ENCODE results near the gene COBL. TPM values are rescaled to one million over a fixed set of nuclear protein-coding genes. Genes with fewer than 3 reads are reported as not detected.

The COBL gene
- total RNA-seq, 2 experiments from 2014 or later, result not detected

DNA sequence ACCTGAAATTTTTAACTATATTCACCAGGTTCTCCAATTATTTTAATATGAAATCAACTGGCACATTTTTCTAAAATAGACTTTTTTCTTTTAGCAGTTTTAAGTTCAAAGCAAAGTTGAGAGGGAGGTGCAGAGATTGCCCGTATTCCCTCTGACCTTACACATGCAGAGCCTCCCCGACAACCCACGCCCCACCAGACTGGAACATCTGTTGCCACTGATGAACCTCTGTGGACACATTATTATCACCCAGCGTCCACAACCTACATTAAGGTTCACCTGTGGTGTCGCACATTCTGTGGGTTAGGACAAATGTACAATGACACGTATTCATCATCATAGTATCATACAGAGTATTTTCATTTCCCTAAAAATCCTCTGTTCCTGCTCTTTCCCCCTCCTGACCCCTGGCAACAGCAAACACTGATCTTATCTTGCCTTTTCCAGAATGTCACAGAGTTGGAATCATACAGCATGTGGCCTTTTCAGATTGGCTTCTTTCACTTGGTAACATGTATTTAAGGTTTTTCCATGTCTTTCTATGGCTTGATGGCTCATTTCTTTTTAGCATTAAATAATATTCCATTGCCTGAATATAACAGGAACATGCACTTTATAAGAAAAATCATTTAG lies 37.1 kb downstream of the COBL start:
- intact Hi-C loops (cut with DNase I, micrococcal nuclease), result no loop called here
- ChIA-PET POLR2A (no interaction called here), CTCF (interaction anchor here (0.7 kb wide), 1 partner anchor 961 kb away, joined by 3 read pairs; no protein-coding TSS in a partner anchor)
- Mint-ChIP-seq H3K27me3 (peaks cover 8% of the 10 kb centered on the region), H3K36me3 (ENCODE audit: low read depth) (no peaks in the 10 kb centered on the region), H3K4me1 (no peaks in the 10 kb centered on the region), H3K9me3 (ENCODE audit: low read depth) (peaks cover 2% of the 10 kb centered on the region), H3K4me3 (no peak overlapping the region), H3K27ac (no peak overlapping the region)
- no peak for DNase-seq
- no peak for ATAC-seq

DNA sequence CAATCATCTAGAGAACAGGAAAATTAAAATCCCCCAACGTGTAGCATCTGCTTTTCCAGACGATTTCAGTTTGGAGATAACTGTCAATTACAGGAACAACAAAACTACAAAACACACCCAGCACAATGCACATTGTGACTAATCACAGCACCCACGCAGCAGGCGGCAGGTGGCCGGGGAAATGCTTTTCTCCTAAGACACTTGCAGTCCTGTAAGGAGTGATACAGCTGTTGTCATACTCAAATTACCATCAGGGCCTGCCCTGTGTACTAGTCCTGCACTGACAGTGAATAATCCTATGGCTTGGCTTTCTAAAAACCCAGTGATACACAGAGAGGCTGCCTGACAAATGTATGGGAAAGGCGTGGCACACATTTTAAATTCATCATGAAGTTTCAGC lies 37.8 kb downstream of the COBL start:
- no peak for DNase-seq
- no peak for ATAC-seq
- Mint-ChIP-seq H3K4me3 (no peak overlapping the region), H3K27ac (no peak overlapping the region), H3K9me3 (ENCODE audit: low read depth) (peaks cover 2% of the 10 kb centered on the region), H3K27me3 (peaks cover 8% of the 10 kb centered on the region), H3K36me3 (ENCODE audit: low read depth) (no peaks in the 10 kb centered on the region), H3K4me1 (no peaks in the 10 kb centered on the region)
- ChIA-PET CTCF (no interaction called here), POLR2A (no interaction called here)
- intact Hi-C loops (cut with DNase I, micrococcal nuclease), result no loop called here

DNA sequence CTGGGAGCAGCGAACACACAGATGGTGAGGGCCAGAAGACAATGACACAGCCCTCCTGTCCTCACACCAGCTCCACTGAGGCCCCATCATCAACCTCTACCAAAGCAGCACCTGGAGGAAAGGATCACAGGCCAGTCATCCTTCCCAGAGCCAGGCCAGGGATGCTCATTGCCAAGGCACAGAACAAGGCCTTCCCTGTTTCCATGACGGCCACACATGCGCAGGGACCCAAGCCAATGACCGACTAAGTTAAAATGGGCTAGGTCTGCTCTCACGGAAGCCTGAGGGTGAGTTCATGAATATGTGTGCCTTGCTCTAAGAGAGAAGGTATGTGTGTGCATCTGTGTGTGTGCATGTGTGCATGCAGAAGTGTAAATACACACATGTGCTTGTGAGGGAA lies 39.6 kb downstream of the COBL start:
- Mint-ChIP-seq H3K4me1 (no peaks in the 10 kb centered on the region), H3K36me3 (ENCODE audit: low read depth) (no peaks in the 10 kb centered on the region), H3K27me3 (peaks cover 2% of the 10 kb centered on the region), H3K4me3 (no peak overlapping the region), H3K9me3 (ENCODE audit: low read depth) (no peaks in the 10 kb centered on the region), H3K27ac (no peak overlapping the region)
- CTCF ChIA-PET, result no interaction called here
- POLR2A ChIA-PET, result no interaction called here
- no peak for DNase-seq
- intact Hi-C loops (cut with DNase I, micrococcal nuclease), result no loop called here
- ATAC-seq, result no peak

DNA sequence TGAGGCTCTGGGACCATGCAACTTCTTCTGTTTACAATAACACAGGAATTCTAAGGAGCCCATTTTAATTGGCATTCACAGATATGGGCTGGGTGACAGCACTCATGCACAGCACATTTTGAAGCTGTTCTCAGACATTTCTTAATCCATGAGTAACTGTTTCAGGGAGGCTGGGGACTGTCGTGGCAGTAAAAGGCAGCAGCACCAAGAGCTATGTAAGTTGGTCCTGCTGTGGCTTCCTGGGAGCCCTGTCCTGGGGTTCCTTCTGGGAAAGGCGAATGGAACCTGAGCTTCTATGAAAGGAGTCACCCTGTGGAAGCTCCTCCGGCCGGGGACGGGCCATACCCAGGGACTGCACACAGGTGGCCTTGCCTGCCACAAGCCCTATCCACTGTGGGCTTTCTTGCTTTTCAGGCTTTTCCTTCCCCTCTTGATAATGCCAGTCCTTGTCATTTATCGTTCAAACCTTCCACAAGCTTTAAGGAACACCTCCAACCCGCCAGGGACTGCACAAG lies 40.5 kb downstream of the COBL start:
- no peak overlapping the region for H3K27ac Mint-ChIP-seq
- H3K36me3 Mint-ChIP-seq (ENCODE audit: low read depth), result no peaks in the 10 kb centered on the region
- no peak overlapping the region for H3K4me3 Mint-ChIP-seq
- intact Hi-C loops (cut with DNase I, micrococcal nuclease), result no loop called here
- H3K4me1 Mint-ChIP-seq, result no peaks in the 10 kb centered on the region
- H3K9me3 Mint-ChIP-seq (ENCODE audit: low read depth), result no peaks in the 10 kb centered on the region
- peaks cover 2% of the 10 kb centered on the region for H3K27me3 Mint-ChIP-seq
- CTCF ChIA-PET, result interaction anchor here (0.6 to 1.1 kb wide), 2 partner anchors 35 to 46 kb away, joined by 3 read pairs; no protein-coding TSS in a partner anchor
- ATAC-seq, result no peak
- POLR2A ChIA-PET, result no interaction called here
- no peak for DNase-seq

- H3K9me3 Mint-ChIP-seq (ENCODE audit: low read depth), result no peaks in the 10 kb centered on the region
- ChIA-PET POLR2A (no interaction called here), CTCF (interaction anchor here (1.1 kb wide), 1 partner anchor 36 kb away, joined by 3 read pairs; no protein-coding TSS in a partner anchor)
- no peak overlapping the region for H3K27ac Mint-ChIP-seq
- H3K27me3 Mint-ChIP-seq, result peaks cover 1% of the 10 kb centered on the region
- H3K36me3 Mint-ChIP-seq (ENCODE audit: low read depth), result no peaks in the 10 kb centered on the region
- ATAC-seq (no peak), DNase-seq (no peak)
- H3K4me3 Mint-ChIP-seq, result no peak overlapping the region
- no peaks in the 10 kb centered on the region for H3K4me1 Mint-ChIP-seq
- intact Hi-C loops (cut with DNase I, micrococcal nuclease), result no loop called here
These were observed 41.1 kb downstream of the COBL start for GRCh38 chr7:51275532-51275931.

GRCh38 chr7:51274955-51275354 lies 41.7 kb downstream of the COBL start:
- Mint-ChIP-seq H3K27me3 (no peaks in the 10 kb centered on the region), H3K27ac (no peak overlapping the region), H3K4me1 (no peaks in the 10 kb centered on the region), H3K9me3 (ENCODE audit: low read depth) (no peaks in the 10 kb centered on the region), H3K36me3 (ENCODE audit: low read depth) (no peaks in the 10 kb centered on the region), H3K4me3 (no peak overlapping the region)
- ChIA-PET CTCF (no interaction called here), POLR2A (no interaction called here)
- DNase-seq (no peak), ATAC-seq (no peak)
- intact Hi-C loops (cut with DNase I, micrococcal nuclease), result no loop called here

DNA sequence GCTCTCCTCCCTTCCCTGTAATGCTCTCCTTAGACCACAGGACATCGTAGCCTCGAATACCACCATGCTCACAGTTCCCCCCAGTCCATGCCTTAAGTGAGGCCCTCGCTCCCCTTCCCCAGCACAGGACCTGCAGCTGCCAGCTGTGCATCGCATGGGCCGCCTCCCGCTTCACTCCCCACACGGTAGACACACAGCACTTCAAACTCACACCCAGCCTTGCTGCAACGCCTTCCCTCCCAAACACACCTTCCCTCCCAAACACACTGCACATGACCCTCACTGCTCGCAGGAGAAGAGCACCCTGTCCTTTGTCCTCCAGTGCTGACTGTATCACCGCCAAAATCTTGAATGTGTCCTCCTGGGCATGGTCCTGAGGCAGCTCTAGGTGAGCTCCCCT lies 42.6 kb downstream of the COBL start:
- H3K4me3 Mint-ChIP-seq, result no peak overlapping the region
- CTCF ChIA-PET, result interaction anchor here (0.8 kb wide), 1 partner anchor 111 kb away, joined by 3 read pairs; no protein-coding TSS in a partner anchor

DNA sequence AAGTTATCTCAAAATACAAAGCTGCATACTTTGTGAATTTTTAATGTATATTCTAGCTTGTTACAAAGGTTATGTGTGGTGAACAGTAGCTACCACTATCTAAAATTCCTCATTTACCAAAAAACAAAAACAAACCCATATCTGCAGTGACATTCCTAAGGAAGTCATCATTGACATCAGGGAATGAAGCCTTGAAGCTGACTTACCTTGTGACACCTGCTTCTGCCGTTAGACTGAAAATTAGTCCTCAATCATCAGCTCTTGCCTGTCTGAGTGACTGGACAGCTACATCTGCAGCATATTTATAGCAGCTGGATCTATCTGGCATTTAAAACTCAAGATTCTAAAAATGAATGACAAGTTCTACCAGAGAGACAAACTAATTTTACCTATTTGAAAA lies 43.2 kb downstream of the COBL start:
- H3K36me3 Mint-ChIP-seq (ENCODE audit: low read depth), result no peaks in the 10 kb centered on the region
- intact Hi-C loops (cut with DNase I, micrococcal nuclease), result no loop called here
- no peaks in the 10 kb centered on the region for H3K4me1 Mint-ChIP-seq
- ChIA-PET POLR2A (no interaction called here), CTCF (interaction anchor here (0.6 to 0.8 kb wide), 2 partner anchors 12 to 111 kb away, joined by 3 to 4 read pairs; no protein-coding TSS in a partner anchor)
- no peak overlapping the region for H3K27ac Mint-ChIP-seq
- H3K9me3 Mint-ChIP-seq (ENCODE audit: low read depth), result no peaks in the 10 kb centered on the region
- H3K4me3 Mint-ChIP-seq, result no peak overlapping the region
- H3K27me3 Mint-ChIP-seq, result no peaks in the 10 kb centered on the region
- DNase-seq (no peak), ATAC-seq (no peak)

More for the DNA sequence above, 42.6 kb downstream of the COBL start:
- DNase-seq (no peak), ATAC-seq (no peak)
- no peak overlapping the region for H3K27ac Mint-ChIP-seq
- POLR2A ChIA-PET, result no interaction called here
- no peaks in the 10 kb centered on the region for H3K36me3 Mint-ChIP-seq (ENCODE audit: low read depth)
- no peaks in the 10 kb centered on the region for H3K27me3 Mint-ChIP-seq
- no peaks in the 10 kb centered on the region for H3K9me3 Mint-ChIP-seq (ENCODE audit: low read depth)
- no peaks in the 10 kb centered on the region for H3K4me1 Mint-ChIP-seq
- intact Hi-C loops (cut with DNase I, micrococcal nuclease), result no loop called here

DNA sequence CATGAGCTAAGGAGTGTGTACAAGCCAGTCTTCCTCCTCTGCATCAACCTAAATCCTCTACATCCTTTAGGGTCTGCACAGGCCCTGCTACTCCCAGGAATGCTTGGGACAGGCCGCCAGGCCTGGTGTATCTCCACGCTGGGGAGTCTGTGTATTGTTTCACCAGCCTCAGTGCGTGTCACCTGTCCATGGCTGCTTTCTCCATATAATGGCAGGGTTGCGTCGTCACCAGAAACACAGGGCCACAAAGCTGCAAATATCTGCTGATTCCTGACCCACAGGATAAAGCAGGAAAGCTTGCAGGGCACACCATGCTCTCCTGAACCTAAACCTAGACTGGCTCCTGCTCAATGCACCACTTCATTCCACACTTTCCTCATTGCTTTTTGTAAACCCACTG lies 45.6 kb downstream of the COBL start:
- H3K4me1 Mint-ChIP-seq, result no peaks in the 10 kb centered on the region
- no peak overlapping the region for H3K4me3 Mint-ChIP-seq
- DNase-seq (no peak), ATAC-seq (no peak)
- intact Hi-C loops (cut with DNase I, micrococcal nuclease), result no loop called here
- ChIA-PET POLR2A (no interaction called here), CTCF (no interaction called here)
- no peaks in the 10 kb centered on the region for H3K27me3 Mint-ChIP-seq
- H3K9me3 Mint-ChIP-seq (ENCODE audit: low read depth), result no peaks in the 10 kb centered on the region
- no peak overlapping the region for H3K27ac Mint-ChIP-seq
- H3K36me3 Mint-ChIP-seq (ENCODE audit: low read depth), result no peaks in the 10 kb centered on the region

- H3K36me3 Mint-ChIP-seq (ENCODE audit: low read depth), result no peaks in the 10 kb centered on the region
- no peak overlapping the region for H3K27ac Mint-ChIP-seq
- CTCF ChIA-PET, result no interaction called here
- intact Hi-C loops (cut with DNase I, micrococcal nuclease), result no loop called here
- H3K27me3 Mint-ChIP-seq, result no peaks in the 10 kb centered on the region
- no peaks in the 10 kb centered on the region for H3K4me1 Mint-ChIP-seq
- POLR2A ChIA-PET, result no interaction called here
- no peak overlapping the region for H3K4me3 Mint-ChIP-seq
- H3K9me3 Mint-ChIP-seq (ENCODE audit: low read depth), result no peaks in the 10 kb centered on the region
- DNase-seq (no peak), ATAC-seq (no peak)
These were observed 46.7 kb downstream of the COBL start for GRCh38 chr7:51269911-51270310.

- DNase-seq (no peak), ATAC-seq (no peak)
- no peak overlapping the region for H3K27ac Mint-ChIP-seq
- intact Hi-C loops (cut with DNase I, micrococcal nuclease), result no loop called here
- H3K4me1 Mint-ChIP-seq, result no peaks in the 10 kb centered on the region
- no peaks in the 10 kb centered on the region for H3K9me3 Mint-ChIP-seq (ENCODE audit: low read depth)
- H3K36me3 Mint-ChIP-seq (ENCODE audit: low read depth), result no peaks in the 10 kb centered on the region
- ChIA-PET CTCF (no interaction called here), POLR2A (no interaction called here)
- no peak overlapping the region for H3K4me3 Mint-ChIP-seq
- H3K27me3 Mint-ChIP-seq, result no peaks in the 10 kb centered on the region
These were observed 47.3 kb downstream of the COBL start for GRCh38 chr7:51269321-51269720.

GRCh38 chr7:51268859-51269258 lies 47.8 kb downstream of the COBL start:
- no peak for DNase-seq
- Mint-ChIP-seq H3K36me3 (ENCODE audit: low read depth) (no peaks in the 10 kb centered on the region), H3K9me3 (ENCODE audit: low read depth) (no peaks in the 10 kb centered on the region), H3K4me1 (no peaks in the 10 kb centered on the region), H3K27me3 (no peaks in the 10 kb centered on the region), H3K4me3 (no peak overlapping the region), H3K27ac (no peak overlapping the region)
- ChIA-PET CTCF (no interaction called here), POLR2A (no interaction called here)
- no peak for ATAC-seq
- intact Hi-C loops (cut with DNase I, micrococcal nuclease), result no loop called here

Measured in activated CD4-positive, alpha-beta T cell treated with anti-CD3 and anti-CD28 coated beads for 36 hours (primary cell).